ENCODE results near the gene RPS27L. TPM values are rescaled to one million over a fixed set of nuclear protein-coding genes. Genes with fewer than 3 reads are reported as not detected.

Gene RPS27L
- total and polyA plus RNA-seq, 9 of the 15 experiments (the other 6 are each of a cell fraction or from before 2014, with no cell fraction given), result 72.2 to 382 (median 116) TPM

DNA sequence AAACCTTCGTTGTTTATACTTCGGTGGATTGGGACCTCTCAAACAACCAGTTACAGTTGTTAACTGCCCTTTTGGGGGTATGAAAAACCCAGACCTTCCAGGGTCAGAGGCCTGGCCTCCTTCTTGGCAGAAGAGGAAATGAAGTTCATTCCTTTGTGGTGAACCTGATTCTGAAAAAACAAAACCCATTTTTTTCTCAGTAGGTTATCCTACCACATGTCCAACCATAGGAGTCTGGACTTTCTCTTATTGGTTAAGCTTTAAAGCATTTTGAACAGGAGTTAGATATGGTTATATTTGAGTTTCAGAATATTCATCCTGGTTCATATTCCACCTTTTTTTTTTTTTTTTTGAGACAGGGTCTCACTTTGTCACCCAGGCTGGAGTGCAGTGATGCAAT is 42.8 kb downstream of the RPS27L start (continued):
- TF ChIP-seq, protein P1, sequence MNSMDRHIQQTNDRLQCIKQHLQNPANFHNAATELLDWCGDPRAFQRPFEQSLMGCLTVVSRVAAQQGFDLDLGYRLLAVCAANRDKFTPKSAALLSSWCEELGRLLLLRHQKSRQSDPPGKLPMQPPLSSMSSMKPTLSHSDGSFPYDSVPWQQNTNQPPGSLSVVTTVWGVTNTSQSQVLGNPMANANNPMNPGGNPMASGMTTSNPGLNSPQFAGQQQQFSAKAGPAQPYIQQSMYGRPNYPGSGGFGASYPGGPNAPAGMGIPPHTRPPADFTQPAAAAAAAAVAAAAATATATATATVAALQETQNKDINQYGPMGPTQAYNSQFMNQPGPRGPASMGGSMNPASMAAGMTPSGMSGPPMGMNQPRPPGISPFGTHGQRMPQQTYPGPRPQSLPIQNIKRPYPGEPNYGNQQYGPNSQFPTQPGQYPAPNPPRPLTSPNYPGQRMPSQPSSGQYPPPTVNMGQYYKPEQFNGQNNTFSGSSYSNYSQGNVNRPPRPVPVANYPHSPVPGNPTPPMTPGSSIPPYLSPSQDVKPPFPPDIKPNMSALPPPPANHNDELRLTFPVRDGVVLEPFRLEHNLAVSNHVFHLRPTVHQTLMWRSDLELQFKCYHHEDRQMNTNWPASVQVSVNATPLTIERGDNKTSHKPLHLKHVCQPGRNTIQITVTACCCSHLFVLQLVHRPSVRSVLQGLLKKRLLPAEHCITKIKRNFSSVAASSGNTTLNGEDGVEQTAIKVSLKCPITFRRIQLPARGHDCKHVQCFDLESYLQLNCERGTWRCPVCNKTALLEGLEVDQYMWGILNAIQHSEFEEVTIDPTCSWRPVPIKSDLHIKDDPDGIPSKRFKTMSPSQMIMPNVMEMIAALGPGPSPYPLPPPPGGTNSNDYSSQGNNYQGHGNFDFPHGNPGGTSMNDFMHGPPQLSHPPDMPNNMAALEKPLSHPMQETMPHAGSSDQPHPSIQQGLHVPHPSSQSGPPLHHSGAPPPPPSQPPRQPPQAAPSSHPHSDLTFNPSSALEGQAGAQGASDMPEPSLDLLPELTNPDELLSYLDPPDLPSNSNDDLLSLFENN (IDR thresholded peaks at IDR 0.05; ENCODE audit: low read depth in 2 of 2, low read length in 2 of 2), result no peak
- no peak for TF ChIP-seq MCM7 (IDR thresholded peaks at IDR 0.05)
- TF ChIP-seq, protein P2, sequence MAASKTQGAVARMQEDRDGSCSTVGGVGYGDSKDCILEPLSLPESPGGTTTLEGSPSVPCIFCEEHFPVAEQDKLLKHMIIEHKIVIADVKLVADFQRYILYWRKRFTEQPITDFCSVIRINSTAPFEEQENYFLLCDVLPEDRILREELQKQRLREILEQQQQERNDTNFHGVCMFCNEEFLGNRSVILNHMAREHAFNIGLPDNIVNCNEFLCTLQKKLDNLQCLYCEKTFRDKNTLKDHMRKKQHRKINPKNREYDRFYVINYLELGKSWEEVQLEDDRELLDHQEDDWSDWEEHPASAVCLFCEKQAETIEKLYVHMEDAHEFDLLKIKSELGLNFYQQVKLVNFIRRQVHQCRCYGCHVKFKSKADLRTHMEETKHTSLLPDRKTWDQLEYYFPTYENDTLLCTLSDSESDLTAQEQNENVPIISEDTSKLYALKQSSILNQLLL (CRISPR knock-in tag; IDR thresholded peaks at IDR 0.05; ENCODE audit: borderline replicate concordance), result no peak
- TF ChIP-seq THRAP3 (IDR thresholded peaks at IDR 0.05; ENCODE audit: borderline replicate concordance), result no peak
- TF ChIP-seq TGIF2 (CRISPR knock-in tag; IDR thresholded peaks at IDR 0.05), result no peak
- no peak for TF ChIP-seq FOXM1 (IDR thresholded peaks at IDR 0.05; ENCODE audit: low read depth)
- TF ChIP-seq FOXM1 (CRISPR knock-in tag; IDR thresholded peaks at IDR 0.05; ENCODE audit: low read depth), result no peak

Measured in K562 (cell line).